Stimulated activated CD8-positive, alpha-beta memory T cell treated with anti-CD3 and anti-CD28 coated beads, Interleukin-7, amount 100 ng/mL, for 48 hours (primary cell): ENCODE measurements around the gene C1orf21.
"Not testable (repeated sequence)": the region's sequence is repeated elsewhere in the genome, so short reads cannot be mapped to it uniquely, and the experiment has no call there.

Source experiments
- DNase-seq, 2 donors: peaks; one replicate each; pipeline ENCODE4 v3.0.0-alpha.2; 2020; ENCODE audit warnings: low read depth in 1 of 2; ENCODE audit errors: extremely low read depth in 1 of 2

C1orf21 gene

GRCh38 chr1:184386312-184387068 lies at the start of gene C1orf21:
C1orf21 (plus strand) TSS chr1:184387029; CDS start chr1:184477510, 90,481 bp downstream.
- DNase-seq, result peak; percentile 54 to 59

- not testable (repeated sequence) for DNase-seq
Measured at GRCh38 chr1:184337865-184338264, 49.0 kb upstream of the C1orf21 start.

- no peak for DNase-seq
Measured at GRCh38 chr1:184340984-184341383, 45.8 kb upstream of the C1orf21 start.

- DNase-seq, result no peak
Measured at GRCh38 chr1:184350573-184350972, 36.3 kb upstream of the C1orf21 start.

- DNase-seq, result no peak
Measured at GRCh38 chr1:184351416-184351975, 35.3 kb upstream of the C1orf21 start.

GRCh38 chr1:184352776-184353175 lies 34.1 kb upstream of the C1orf21 start:
- no peak for DNase-seq

- DNase-seq, result no peak
Measured at GRCh38 chr1:184354719-184355118, 32.1 kb upstream of the C1orf21 start.

GRCh38 chr1:184356891-184357290 lies 29.9 kb upstream of the C1orf21 start:
- no peak for DNase-seq

GRCh38 chr1:184358256-184358655 lies 28.6 kb upstream of the C1orf21 start:
- DNase-seq, result no peak

- DNase-seq, result no peak
Measured at GRCh38 chr1:184359909-184360308, 26.9 kb upstream of the C1orf21 start.

- DNase-seq, result no peak
Measured at GRCh38 chr1:184362876-184363275, 24.0 kb upstream of the C1orf21 start.

- DNase-seq, result no peak
Measured at GRCh38 chr1:184365699-184366098, 21.1 kb upstream of the C1orf21 start.

- no peak for DNase-seq
Measured at GRCh38 chr1:184366997-184367396, 19.8 kb upstream of the C1orf21 start.

- no peak for DNase-seq
Measured at GRCh38 chr1:184367427-184368038, 19.3 kb upstream of the C1orf21 start.

GRCh38 chr1:184368354-184368753 lies 18.5 kb upstream of the C1orf21 start:
- DNase-seq, result no peak

- DNase-seq, result no peak
Measured at GRCh38 chr1:184370850-184371249, 16.0 kb upstream of the C1orf21 start.

- DNase-seq, result no peak
Measured at GRCh38 chr1:184373155-184373554, 13.7 kb upstream of the C1orf21 start.

GRCh38 chr1:184376369-184376768 lies 10.5 kb upstream of the C1orf21 start:
- DNase-seq, result no peak

- DNase-seq, result no peak
Measured at GRCh38 chr1:184379111-184379752, 7.6 kb upstream of the C1orf21 start.

GRCh38 chr1:184380468-184380867 lies 6.4 kb upstream of the C1orf21 start:
- no peak for DNase-seq

- DNase-seq, result no peak
Measured at GRCh38 chr1:184383772-184384323, 3.0 kb upstream of the C1orf21 start.
